ENCODE results near the gene OR52N4. TPM values are rescaled to one million over a fixed set of nuclear protein-coding genes. Genes with fewer than 3 reads are reported as not detected.

The OR52N4 gene
- total RNA-seq, 1 donor from 2014 or later = not detected

- no peak for DNase-seq (ENCODE audit: low spot score)
Observed at GRCh38 chr11:5737091-5737490, 17.0 kb upstream of the OR52N4 start.

GRCh38 chr11:5737670-5738392 is 16.2 kb upstream of the OR52N4 start:
- H3K9me3 Mint-ChIP-seq (ENCODE audit: unreplicated experiment) = no peaks in the 10 kb centered on the region
- DNase-seq (ENCODE audit: low spot score) = no peak
- no peak overlapping the region for H3K27ac Mint-ChIP-seq (ENCODE audit: unreplicated experiment)
- H3K36me3 Mint-ChIP-seq (ENCODE audit: low read depth, unreplicated experiment) = peaks cover 5% of the 10 kb centered on the region
- no peak overlapping the region for H3K4me3 Mint-ChIP-seq (ENCODE audit: unreplicated experiment)
- H3K27me3 Mint-ChIP-seq (ENCODE audit: unreplicated experiment) = no peaks in the 10 kb centered on the region
- no peak for TF ChIP-seq CTCF (IDR thresholded peaks at IDR 0.05; ENCODE audit: unreplicated experiment)
- H3K4me1 Mint-ChIP-seq (ENCODE audit: unreplicated experiment) = peaks cover 36% of the 10 kb centered on the region

More at GRCh38 chr11:5737091-5737490, 17.0 kb upstream of the OR52N4 start:
- Mint-ChIP-seq H3K27me3 (ENCODE audit: unreplicated experiment) (no peaks in the 10 kb centered on the region), H3K9me3 (ENCODE audit: unreplicated experiment) (no peaks in the 10 kb centered on the region), H3K4me3 (ENCODE audit: unreplicated experiment) (no peak overlapping the region), H3K36me3 (ENCODE audit: low read depth, unreplicated experiment) (peaks cover 5% of the 10 kb centered on the region), H3K4me1 (ENCODE audit: unreplicated experiment) (peaks cover 30% of the 10 kb centered on the region), H3K27ac (ENCODE audit: unreplicated experiment) (no peak overlapping the region)
- no peak for TF ChIP-seq CTCF (IDR thresholded peaks at IDR 0.05; ENCODE audit: unreplicated experiment)

GRCh38 chr11:5738431-5738830 is 15.6 kb upstream of the OR52N4 start:
- H3K36me3 Mint-ChIP-seq (ENCODE audit: low read depth, unreplicated experiment) = peaks cover 5% of the 10 kb centered on the region
- TF ChIP-seq CTCF (IDR thresholded peaks at IDR 0.05; ENCODE audit: unreplicated experiment) = no peak
- H3K27me3 Mint-ChIP-seq (ENCODE audit: unreplicated experiment) = no peaks in the 10 kb centered on the region
- DNase-seq (ENCODE audit: low spot score) = no peak
- H3K9me3 Mint-ChIP-seq (ENCODE audit: unreplicated experiment) = no peaks in the 10 kb centered on the region
- H3K4me3 Mint-ChIP-seq (ENCODE audit: unreplicated experiment) = no peak overlapping the region
- no peak overlapping the region for H3K27ac Mint-ChIP-seq (ENCODE audit: unreplicated experiment)
- H3K4me1 Mint-ChIP-seq (ENCODE audit: unreplicated experiment) = peaks cover 42% of the 10 kb centered on the region

GRCh38 chr11:5746614-5747013 is 7.4 kb upstream of the OR52N4 start:
- no peak overlapping the region for H3K4me3 Mint-ChIP-seq (ENCODE audit: unreplicated experiment)
- peaks cover 24% of the 10 kb centered on the region for H3K4me1 Mint-ChIP-seq (ENCODE audit: unreplicated experiment)
- DNase-seq (ENCODE audit: low spot score) = no peak
- TF ChIP-seq CTCF (IDR thresholded peaks at IDR 0.05; ENCODE audit: unreplicated experiment) = no peak
- H3K27ac Mint-ChIP-seq (ENCODE audit: unreplicated experiment) = no peak overlapping the region
- H3K27me3 Mint-ChIP-seq (ENCODE audit: unreplicated experiment) = no peaks in the 10 kb centered on the region
- no peaks in the 10 kb centered on the region for H3K36me3 Mint-ChIP-seq (ENCODE audit: low read depth, unreplicated experiment)
- no peaks in the 10 kb centered on the region for H3K9me3 Mint-ChIP-seq (ENCODE audit: unreplicated experiment)

- H3K27ac Mint-ChIP-seq (ENCODE audit: unreplicated experiment) = no peak overlapping the region
- TF ChIP-seq CTCF (IDR thresholded peaks at IDR 0.05; ENCODE audit: unreplicated experiment) = no peak
Observed at GRCh38 chr11:5749836-5750235, 4.2 kb upstream of the OR52N4 start.

More at GRCh38 chr11:5749836-5750235, 4.2 kb upstream of the OR52N4 start:
- H3K4me1 Mint-ChIP-seq (ENCODE audit: unreplicated experiment) = no peaks in the 10 kb centered on the region
- H3K27me3 Mint-ChIP-seq (ENCODE audit: unreplicated experiment) = no peaks in the 10 kb centered on the region
- DNase-seq (ENCODE audit: low spot score) = no peak
- no peaks in the 10 kb centered on the region for H3K36me3 Mint-ChIP-seq (ENCODE audit: low read depth, unreplicated experiment)
- H3K4me3 Mint-ChIP-seq (ENCODE audit: unreplicated experiment) = no peak overlapping the region
- no peaks in the 10 kb centered on the region for H3K9me3 Mint-ChIP-seq (ENCODE audit: unreplicated experiment)
